CD8-positive, alpha-beta memory T cell (primary cell): ENCODE results near the gene SULF2. TPM values are rescaled to one million over a fixed set of nuclear protein-coding genes. Genes with fewer than 3 reads are reported as not detected.

ENCODE experiments used
- CTCF ChIA-PET: fragments of 350-600 bp; sonication (Branson Sonifier 250); formaldehyde crosslinking; loops from one replicate; lab custom pipeline; 2021; ENCODE audit warnings: antibody characterized with exemption; lab: Charles Lee
- POLR2A ChIA-PET: fragments of 350-600 bp; sonication (Branson Sonifier 250); formaldehyde crosslinking; loops from one replicate; lab custom pipeline; 2021; ENCODE audit warnings: antibody characterized with exemption; lab: Charles Lee
- DNase-seq, 5 donors: peaks; one replicate each; pipeline versions ENCODE4 v3.0.0 to v3.0.0-alpha.2; 2020 to 2022; ENCODE audit warnings: mixed read lengths in 1 of 5
- H3K27ac ChIP-seq: one replicate; pipeline ENCODE4 v1.7.0; 2013; ENCODE audit warnings: low read depth, mild to moderate bottlenecking, low read length, moderate library complexity
- H3K27me3 ChIP-seq: 2 replicates; pipeline ENCODE4 v1.7.0; 2013; ENCODE audit warnings: low read length, mild to moderate bottlenecking; ENCODE audit not compliant: insufficient read depth, poor library complexity, severe bottlenecking
- H3K36me3 ChIP-seq: 2 replicates; pipeline ENCODE4 v1.7.0; 2013; ENCODE audit warnings: mild to moderate bottlenecking, low read length, moderate library complexity; ENCODE audit not compliant: insufficient read depth
- H3K4me1 ChIP-seq: 2 replicates; pipeline ENCODE4 v1.7.0; 2013; ENCODE audit warnings: mild to moderate bottlenecking, low read length, moderate library complexity; ENCODE audit not compliant: insufficient read depth
- H3K4me3 ChIP-seq: 2 replicates; pipeline ENCODE4 v1.7.0; 2013; ENCODE audit warnings: mild to moderate bottlenecking, low read length
- H3K9me3 ChIP-seq: 2 replicates; pipeline ENCODE4 v1.7.0; 2013; ENCODE audit warnings: mild to moderate bottlenecking, low read length
- H3K27ac Mint-ChIP-seq, 8 donors: one replicate each; pipeline ENCODE4 v1.8.0; 2020 to 2021; ENCODE audit warnings: mixed read lengths in 8 of 8, mild to moderate bottlenecking in 6 of 8, inconsistent platforms in 3 of 8, moderate library complexity in 3 of 8
- H3K27me3 Mint-ChIP-seq, 2 donors: one replicate each; pipeline ENCODE4 v1.8.0; 2020 to 2021; ENCODE audit warnings: mixed read lengths in 2 of 2, mild to moderate bottlenecking in 1 of 2, moderate library complexity in 1 of 2
- H3K36me3 Mint-ChIP-seq, 3 donors: one replicate each; pipeline ENCODE4 v1.8.0; 2020 to 2021; ENCODE audit warnings: mixed read lengths in 3 of 3, inconsistent platforms in 1 of 3, mild to moderate bottlenecking in 1 of 3
- H3K4me1 Mint-ChIP-seq, 3 donors: one replicate each; pipeline ENCODE4 v1.8.0; 2020 to 2021; ENCODE audit warnings: mixed read lengths in 3 of 3, inconsistent platforms in 1 of 3, mild to moderate bottlenecking in 1 of 3
- H3K4me3 Mint-ChIP-seq, 7 donors: one replicate each; pipeline ENCODE4 v1.8.0; 2020 to 2021; ENCODE audit warnings: mixed read lengths in 7 of 7, mild to moderate bottlenecking in 6 of 7, moderate library complexity in 4 of 7, inconsistent platforms in 2 of 7
- H3K9me3 Mint-ChIP-seq, 5 donors: one replicate each; pipeline ENCODE4 v1.8.0; 2020 to 2022; ENCODE audit warnings: mixed read lengths in 5 of 5, mild to moderate bottlenecking in 3 of 5, moderate library complexity in 2 of 5, inconsistent platforms in 1 of 5
- polyA plus RNA-seq: library from polyadenylated mRNA; unstranded; fragments of 300-500 nt; fragmentation: Illumina TruSeq; gene quantifications from one replicate; pipeline ENCODE4 v1.2.3, GENCODE V29; 2021
- total RNA-seq, 2 experiments: library from RNA; stranded (reverse); gene quantifications; one replicate each; pipeline ENCODE4 v1.2.3, GENCODE V29; 2021

Gene SULF2
- total and polyA plus RNA-seq, 3 experiments from 2014 or later = 0.28 to 1.4 (median 1.1) TPM

DNA sequence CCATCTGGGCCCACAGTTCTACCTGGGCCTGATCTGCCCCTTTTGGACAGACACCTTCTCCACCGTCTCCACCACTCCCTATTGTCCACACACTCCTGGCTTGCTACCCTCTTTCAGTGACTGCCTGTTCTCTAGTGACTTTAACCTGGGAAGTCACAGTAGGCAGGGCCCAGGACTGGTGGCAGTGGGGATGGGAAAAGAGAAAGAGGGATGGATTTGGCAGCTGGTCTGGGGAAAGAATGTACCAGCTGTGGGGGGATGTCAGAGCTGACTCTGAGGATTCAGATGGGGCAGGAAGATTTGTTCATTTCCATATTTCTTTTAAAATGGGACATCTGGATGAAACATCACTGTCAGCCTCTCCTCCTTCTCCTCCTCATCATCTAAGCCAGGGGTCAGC is 85.5 kb downstream of the SULF2 start:
- no peak for DNase-seq
- CTCF ChIA-PET = no interaction called here
- H3K27ac ChIP-seq = no peak overlapping the region
- H3K27ac Mint-ChIP-seq = no peak overlapping the region
- H3K4me1 ChIP-seq = no peaks in the 10 kb centered on the region
- POLR2A ChIA-PET = no interaction called here
- peaks cover 0 to 2% (median 0%) of the 10 kb centered on the region in 3 donors for H3K4me1 Mint-ChIP-seq
- H3K36me3 Mint-ChIP-seq = no peaks in the 10 kb centered on the region
- H3K36me3 ChIP-seq = no peaks in the 10 kb centered on the region
- no peak overlapping the region for H3K4me3 Mint-ChIP-seq
- no peak overlapping the region for H3K4me3 ChIP-seq
- H3K9me3 ChIP-seq = no peaks in the 10 kb centered on the region
- H3K9me3 Mint-ChIP-seq = no peaks in the 10 kb centered on the region
- H3K27me3 Mint-ChIP-seq = peaks cover 7 to 12% of the 10 kb centered on the region in 2 donors
- no peaks in the 10 kb centered on the region for H3K27me3 ChIP-seq

DNA sequence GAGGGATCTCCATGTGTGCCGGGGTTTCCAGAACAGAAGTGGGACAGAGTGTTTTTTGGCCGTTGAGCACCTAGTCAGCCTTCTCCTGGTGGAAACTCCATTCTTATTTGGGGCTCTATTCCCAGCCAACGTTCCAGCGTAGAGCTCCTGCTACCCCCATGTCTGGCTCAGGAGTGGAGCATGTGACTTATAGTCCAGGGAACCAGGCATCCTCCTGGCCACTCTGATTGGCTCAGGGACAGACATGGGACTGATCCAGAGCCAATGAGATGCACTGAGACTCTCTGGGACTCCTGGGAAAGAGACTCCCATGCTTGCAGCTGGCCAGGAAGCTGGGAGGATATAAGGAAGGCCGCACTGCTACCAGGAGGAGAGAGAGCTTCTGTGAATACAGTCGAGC is 87.1 kb downstream of the SULF2 start:
- no peaks in the 10 kb centered on the region for H3K9me3 ChIP-seq
- Mint-ChIP-seq H3K27me3 (peaks cover 4 to 8% of the 10 kb centered on the region in 2 donors), H3K4me1 (peaks cover 0 to 2% (median 0%) of the 10 kb centered on the region in 3 donors), H3K36me3 (no peaks in the 10 kb centered on the region), H3K9me3 (no peaks in the 10 kb centered on the region), H3K4me3 (no peak overlapping the region), H3K27ac (no peak overlapping the region)
- H3K4me3 ChIP-seq = no peak overlapping the region
- ChIA-PET POLR2A (no interaction called here), CTCF (no interaction called here)
- H3K27me3 ChIP-seq = no peaks in the 10 kb centered on the region
- no peaks in the 10 kb centered on the region for H3K4me1 ChIP-seq
- H3K36me3 ChIP-seq = no peaks in the 10 kb centered on the region
- DNase-seq = no peak
- no peak overlapping the region for H3K27ac ChIP-seq

DNA sequence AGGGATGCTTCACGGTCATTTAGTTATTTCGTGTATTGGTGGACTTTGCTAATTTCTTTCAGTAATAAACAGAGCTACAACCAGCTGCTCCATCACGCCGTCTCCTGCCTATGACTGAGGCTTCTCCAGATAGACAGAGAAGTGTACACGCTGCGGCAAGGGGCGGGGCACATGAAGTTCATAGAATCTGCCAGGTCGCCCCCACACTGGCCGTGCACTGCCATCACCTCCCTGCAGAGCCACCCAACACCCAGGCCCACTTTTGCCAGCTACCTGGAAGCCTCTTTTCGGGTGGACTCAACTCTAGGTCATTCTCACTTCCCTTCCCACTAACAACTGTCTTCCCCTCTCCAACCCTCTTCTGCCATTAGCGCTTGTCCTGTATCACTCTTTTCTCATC is 88.4 kb downstream of the SULF2 start:
- H3K27me3 Mint-ChIP-seq = peaks cover 4 to 8% of the 10 kb centered on the region in 2 donors
- no peaks in the 10 kb centered on the region for H3K36me3 ChIP-seq
- no peaks in the 10 kb centered on the region for H3K4me1 ChIP-seq
- H3K4me1 Mint-ChIP-seq = peaks cover 0 to 2% (median 0%) of the 10 kb centered on the region in 3 donors
- ChIA-PET CTCF (no interaction called here), POLR2A (no interaction called here)
- H3K9me3 Mint-ChIP-seq = no peaks in the 10 kb centered on the region
- no peak overlapping the region for H3K4me3 Mint-ChIP-seq
- no peak overlapping the region for H3K27ac ChIP-seq
- no peak overlapping the region for H3K27ac Mint-ChIP-seq
- no peaks in the 10 kb centered on the region for H3K9me3 ChIP-seq
- no peak for DNase-seq
- no peak overlapping the region for H3K4me3 ChIP-seq
- H3K27me3 ChIP-seq = no peaks in the 10 kb centered on the region
- no peaks in the 10 kb centered on the region for H3K36me3 Mint-ChIP-seq

DNA sequence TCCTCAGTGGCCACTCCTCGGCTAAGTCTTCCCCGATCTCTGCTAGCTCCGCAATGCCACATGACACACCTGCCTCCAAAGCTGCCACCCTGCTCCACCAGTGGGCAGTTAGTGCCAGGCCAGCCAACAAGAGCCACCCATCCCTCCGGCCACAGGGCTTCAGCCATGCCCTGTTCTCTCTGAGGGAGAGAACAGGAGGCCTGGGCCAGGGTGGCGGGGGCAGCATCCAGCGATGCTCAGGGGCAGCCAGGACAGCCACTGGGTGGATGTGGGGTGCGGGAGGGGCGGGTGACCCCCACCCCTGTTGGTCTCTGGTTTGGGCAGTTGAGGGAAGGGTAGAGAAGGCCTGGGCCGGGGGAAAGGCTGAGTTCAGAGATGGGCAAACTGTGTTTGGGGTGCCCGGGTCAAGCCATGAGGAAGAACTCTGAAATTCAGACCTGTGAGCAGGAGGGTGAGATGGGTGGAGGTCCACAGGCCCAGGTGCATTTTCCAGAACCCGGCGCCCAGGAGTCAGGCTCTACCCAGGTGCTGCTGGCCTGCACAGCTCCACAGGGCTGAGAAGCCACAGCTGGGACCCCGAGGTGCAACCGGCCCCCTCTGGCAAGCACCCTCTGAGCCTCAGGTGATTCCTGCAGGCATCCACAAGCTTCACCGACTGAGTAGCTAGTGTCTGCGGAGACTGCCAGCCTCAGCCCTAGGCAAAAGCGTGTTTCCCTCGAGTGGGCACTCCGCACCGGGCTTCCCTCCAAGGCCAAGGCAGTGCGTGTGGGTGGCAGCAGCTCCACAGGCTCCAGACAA is 91.1 kb downstream of the SULF2 start:
- DNase-seq = no peak
- no peaks in the 10 kb centered on the region for H3K27me3 ChIP-seq
- H3K4me3 Mint-ChIP-seq = no peak overlapping the region
- no peak overlapping the region for H3K27ac ChIP-seq
- POLR2A ChIA-PET = no interaction called here
- no peaks in the 10 kb centered on the region for H3K36me3 ChIP-seq
- CTCF ChIA-PET = interaction anchor here (0.9 to 1.7 kb wide), 3 partner anchors 15 to 927 kb away, joined by 3 to 4 read pairs (median 4); no protein-coding TSS in a partner anchor
- peaks cover 0 to 2% (median 0%) of the 10 kb centered on the region in 3 donors for H3K4me1 Mint-ChIP-seq
- H3K4me3 ChIP-seq = no peak overlapping the region
- no peaks in the 10 kb centered on the region for H3K4me1 ChIP-seq
- no peaks in the 10 kb centered on the region for H3K9me3 ChIP-seq
- H3K27ac Mint-ChIP-seq = no peak overlapping the region
- no peaks in the 10 kb centered on the region for H3K9me3 Mint-ChIP-seq
- no peaks in the 10 kb centered on the region for H3K36me3 Mint-ChIP-seq
- peaks cover 6 to 11% of the 10 kb centered on the region in 2 donors for H3K27me3 Mint-ChIP-seq

DNA sequence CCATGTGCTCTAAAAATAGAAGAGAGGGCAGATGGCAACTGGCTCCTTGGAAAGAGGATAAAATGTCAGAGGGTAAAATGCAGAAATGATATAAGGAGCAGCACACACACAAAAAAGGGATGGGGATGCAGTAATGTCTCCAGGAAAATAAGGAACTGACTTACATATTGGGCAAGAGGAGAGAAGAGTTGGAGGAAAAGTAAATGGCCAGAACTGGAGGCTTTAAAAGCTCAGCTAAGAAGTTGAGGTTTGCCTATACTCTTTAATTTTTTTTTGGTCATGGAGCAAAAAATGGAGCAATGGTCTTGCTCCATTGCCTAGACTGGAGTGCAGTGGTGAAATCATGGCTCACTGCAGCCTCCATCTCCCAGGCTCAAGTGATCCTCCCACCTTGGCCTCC is 93.7 kb downstream of the SULF2 start:
- no peaks in the 10 kb centered on the region for H3K9me3 Mint-ChIP-seq
- no peak overlapping the region for H3K4me3 Mint-ChIP-seq
- CTCF ChIA-PET = no interaction called here
- Histone ChIP-seq H3K27me3 (no peaks in the 10 kb centered on the region), H3K27ac (no peak overlapping the region), H3K9me3 (no peaks in the 10 kb centered on the region), H3K36me3 (no peaks in the 10 kb centered on the region), H3K4me3 (no peak overlapping the region), H3K4me1 (no peaks in the 10 kb centered on the region)
- H3K36me3 Mint-ChIP-seq = no peaks in the 10 kb centered on the region
- H3K4me1 Mint-ChIP-seq = peaks cover 0 to 2% (median 0%) of the 10 kb centered on the region in 3 donors
- no peak for DNase-seq
- POLR2A ChIA-PET = no interaction called here
- H3K27me3 Mint-ChIP-seq = peaks cover 7 to 20% of the 10 kb centered on the region in 2 donors
- no peak overlapping the region for H3K27ac Mint-ChIP-seq

DNA sequence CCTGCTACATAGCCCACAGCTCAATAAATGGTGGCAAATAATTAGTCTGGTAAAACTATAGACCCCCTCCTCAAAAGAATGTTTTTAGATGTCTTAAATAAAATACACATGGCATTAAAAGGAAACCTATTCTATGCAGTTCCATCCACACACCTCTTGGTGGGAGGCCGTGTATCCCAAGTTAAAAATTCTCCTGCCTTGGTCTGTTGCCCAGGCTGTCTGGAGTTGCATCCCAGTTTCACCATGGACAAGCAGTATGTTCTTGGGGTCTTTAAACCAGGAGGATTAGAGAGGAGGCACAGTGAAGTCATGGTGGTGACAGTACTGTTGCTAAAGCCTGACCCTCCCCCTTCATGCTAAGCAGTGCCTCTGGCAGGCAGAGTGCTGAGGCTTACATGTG is 95.5 kb downstream of the SULF2 start:
- Mint-ChIP-seq H3K36me3 (no peaks in the 10 kb centered on the region), H3K9me3 (no peaks in the 10 kb centered on the region), H3K4me3 (no peak overlapping the region), H3K27ac (no peak overlapping the region), H3K27me3 (peaks cover 6 to 20% of the 10 kb centered on the region in 2 donors), H3K4me1 (no peaks in the 10 kb centered on the region)
- H3K9me3 ChIP-seq = no peaks in the 10 kb centered on the region
- no peak for DNase-seq
- H3K4me1 ChIP-seq = no peaks in the 10 kb centered on the region
- H3K36me3 ChIP-seq = no peaks in the 10 kb centered on the region
- ChIA-PET CTCF (interaction anchor here (1.3 kb wide), 2 partner anchors 19 to 931 kb away, joined by 3 read pairs; no protein-coding TSS in a partner anchor), POLR2A (no interaction called here)
- no peak overlapping the region for H3K4me3 ChIP-seq
- no peaks in the 10 kb centered on the region for H3K27me3 ChIP-seq
- no peak overlapping the region for H3K27ac ChIP-seq

DNA sequence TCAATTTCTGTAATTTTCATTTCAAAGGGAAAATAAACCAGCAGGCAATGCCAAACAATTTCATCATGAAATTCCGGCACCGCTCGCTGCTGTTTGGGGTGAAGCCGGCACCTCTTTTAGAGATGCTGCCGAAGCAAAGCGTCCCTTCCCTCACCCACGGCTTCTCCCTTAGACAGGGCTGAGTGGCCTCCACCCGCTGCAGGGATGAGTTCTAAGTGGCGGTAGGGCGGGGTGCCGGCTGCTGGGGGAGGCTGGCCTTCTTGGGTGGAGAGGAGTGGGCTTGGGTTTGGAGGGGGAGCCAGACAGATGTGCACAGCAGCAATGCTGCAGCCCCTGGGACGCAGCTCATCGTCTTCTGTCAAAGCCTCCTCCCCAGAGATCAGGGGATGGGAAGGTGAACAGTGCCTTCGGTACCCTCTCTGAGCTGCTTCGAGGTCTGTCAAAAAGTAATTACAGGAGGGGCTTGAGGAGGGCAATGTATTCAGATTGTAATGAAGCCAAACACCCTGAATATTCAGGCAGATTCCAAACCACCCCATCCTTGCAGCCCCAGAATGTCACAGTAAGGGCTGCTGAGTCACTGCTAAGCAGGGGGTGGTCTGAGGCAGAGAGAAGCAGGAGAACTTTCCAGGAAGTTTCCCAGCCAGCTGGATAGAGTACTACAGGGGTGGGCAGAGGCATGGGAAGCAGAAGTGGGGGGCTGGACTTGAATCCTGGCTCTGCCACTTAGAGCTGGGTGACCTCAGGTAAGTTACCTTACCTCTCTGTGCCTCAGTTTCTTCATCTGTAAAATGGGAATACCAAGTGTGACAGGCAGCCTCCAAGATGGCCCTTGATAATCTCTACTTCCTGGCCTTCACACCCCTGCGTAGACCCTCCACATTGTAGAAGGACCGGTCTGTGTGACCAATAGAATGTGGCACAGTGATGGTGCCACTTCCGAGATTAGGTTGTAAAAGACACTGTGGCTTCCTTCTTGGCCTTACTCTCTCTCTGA is 96.6 kb downstream of the SULF2 start:
- CTCF ChIA-PET = interaction anchor here (0.7 kb wide), 1 partner anchor 10 kb away, joined by 3 read pairs; no protein-coding TSS in a partner anchor
- no peaks in the 10 kb centered on the region for H3K9me3 Mint-ChIP-seq

More for the DNA sequence above, 96.6 kb downstream of the SULF2 start:
- Histone ChIP-seq H3K27ac (no peak overlapping the region), H3K27me3 (no peaks in the 10 kb centered on the region), H3K9me3 (no peaks in the 10 kb centered on the region), H3K4me1 (no peaks in the 10 kb centered on the region), H3K4me3 (no peak overlapping the region), H3K36me3 (no peaks in the 10 kb centered on the region)
- H3K4me3 Mint-ChIP-seq = no peak overlapping the region
- no peak overlapping the region for H3K27ac Mint-ChIP-seq
- peaks cover 6 to 20% of the 10 kb centered on the region in 2 donors for H3K27me3 Mint-ChIP-seq
- no peaks in the 10 kb centered on the region for H3K4me1 Mint-ChIP-seq
- no peaks in the 10 kb centered on the region for H3K36me3 Mint-ChIP-seq
- POLR2A ChIA-PET = no interaction called here
- DNase-seq = no peak
